ENCODE measurements around the gene BNIP3.
"Not testable (repeated sequence)": the region's sequence is repeated elsewhere in the genome, so short reads cannot be mapped to it uniquely, and the experiment has no call there.

Gene BNIP3

DNA sequence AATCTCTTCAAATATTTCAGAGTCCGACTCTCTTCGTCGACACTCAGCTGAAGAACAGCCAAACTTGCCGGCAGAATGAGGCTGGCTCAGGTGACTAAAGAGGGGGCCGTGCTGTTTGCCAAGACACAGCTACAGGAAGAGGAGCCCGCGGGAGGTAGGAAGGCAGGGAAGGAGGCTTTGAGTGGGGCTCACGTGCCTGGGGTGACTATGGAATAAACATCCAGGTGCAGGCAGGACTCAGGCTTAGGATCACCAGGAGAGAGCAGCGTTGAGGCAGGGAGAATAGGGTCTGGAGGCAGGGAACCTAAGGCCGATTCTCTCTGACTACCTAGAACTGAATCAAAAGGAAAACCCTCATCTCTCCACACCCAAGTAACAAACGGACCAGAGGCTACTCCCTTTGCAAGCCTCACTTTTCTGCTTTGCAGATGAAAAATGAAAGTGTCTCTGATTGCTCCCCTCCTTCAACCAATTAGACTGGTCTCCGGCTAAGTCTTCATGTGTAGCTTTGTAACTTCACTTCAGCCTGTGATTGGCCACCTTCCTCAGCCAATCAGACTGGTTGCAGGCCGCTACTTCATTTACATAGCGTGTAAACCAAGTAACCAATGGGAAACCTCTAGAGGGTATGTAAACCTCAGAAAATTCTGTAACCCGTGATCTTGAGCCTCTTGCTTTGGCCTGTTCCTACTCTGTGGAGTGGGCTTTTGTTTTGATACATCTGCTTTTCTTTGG is 19.7 kb upstream of the BNIP3 start:
- DNase-seq (ENCODE audit: low read depth): no peak

DNA sequence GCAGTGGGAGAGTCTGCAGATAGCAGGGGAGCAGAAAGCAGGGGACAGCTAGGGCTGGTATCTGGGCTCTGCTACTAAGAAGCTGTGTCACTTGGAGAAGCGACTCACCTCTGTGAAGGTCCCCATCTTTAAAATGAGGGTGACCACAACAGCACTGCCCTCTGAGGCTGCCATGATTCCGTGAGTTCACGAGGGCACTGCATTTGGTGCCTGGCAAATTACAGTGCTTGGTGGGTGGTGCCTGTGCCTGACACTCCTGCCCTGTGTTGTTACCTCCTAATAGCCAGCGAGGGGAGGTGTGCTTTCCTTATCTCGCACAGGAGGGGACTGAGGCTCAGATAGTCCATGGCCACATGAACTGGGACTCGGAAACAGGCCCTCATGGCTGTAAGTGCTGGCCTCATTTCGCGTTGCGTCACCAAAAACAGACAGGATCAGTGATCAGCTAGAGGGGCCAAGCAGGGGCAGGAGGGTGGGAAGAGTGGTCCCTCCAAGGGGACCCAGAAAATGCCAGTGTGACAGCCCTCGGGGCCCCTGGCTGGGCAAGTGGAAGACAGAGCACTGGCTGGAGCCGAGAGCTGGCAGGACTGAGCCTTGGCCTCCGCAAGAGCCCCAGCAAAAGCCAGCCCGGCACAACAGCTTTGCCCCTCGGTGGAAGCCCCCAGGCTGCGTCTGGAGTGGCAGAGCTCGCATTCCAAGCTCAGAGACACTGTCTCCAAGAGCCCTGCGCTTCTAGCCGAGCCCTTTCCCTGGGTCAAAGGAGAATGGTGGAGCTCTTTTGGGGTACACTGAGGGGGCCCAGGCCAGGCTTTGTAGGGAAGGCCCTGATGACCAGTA is 17.3 kb upstream of the BNIP3 start:
- no peak for DNase-seq (ENCODE audit: low read depth)

DNA sequence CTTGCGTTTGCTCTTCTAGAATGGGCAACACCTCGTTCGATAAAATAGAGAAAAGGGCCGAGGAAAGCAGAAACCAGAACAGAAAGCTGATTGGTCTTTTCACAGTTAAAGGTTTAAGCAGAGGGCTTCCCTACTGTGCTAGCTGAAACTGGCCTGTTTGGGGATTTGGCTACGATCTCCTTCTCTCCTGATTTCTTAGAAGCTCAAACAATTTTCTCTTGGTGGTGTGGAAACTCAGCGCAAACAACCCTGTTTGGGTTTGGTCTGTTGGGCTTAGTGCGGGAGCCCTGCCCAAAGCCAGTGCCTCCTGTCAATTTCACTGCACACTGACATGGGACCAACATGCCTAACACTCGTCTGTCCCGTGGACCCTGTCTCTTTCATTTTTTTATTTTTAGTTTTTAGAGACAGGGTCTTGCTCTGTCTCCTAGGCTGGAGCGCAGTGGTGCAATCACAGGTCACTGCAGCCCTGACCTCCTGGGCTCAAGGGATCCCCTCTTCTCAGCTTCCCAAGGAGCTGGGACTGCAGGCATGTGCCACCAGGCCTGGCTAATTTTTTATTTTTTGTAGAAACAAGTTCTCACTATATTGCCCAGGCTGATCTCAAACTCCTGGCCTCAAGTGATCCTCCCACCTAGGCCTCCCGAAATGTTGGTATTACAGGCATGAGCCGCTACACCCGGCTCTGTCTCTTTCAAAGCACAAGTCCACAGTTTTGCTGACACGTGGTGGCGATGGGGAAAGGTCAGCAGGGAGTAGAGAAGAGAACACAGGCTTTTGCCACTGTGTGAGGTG is 16.5 kb upstream of the BNIP3 start:
- no peak for DNase-seq (ENCODE audit: low read depth)

DNA sequence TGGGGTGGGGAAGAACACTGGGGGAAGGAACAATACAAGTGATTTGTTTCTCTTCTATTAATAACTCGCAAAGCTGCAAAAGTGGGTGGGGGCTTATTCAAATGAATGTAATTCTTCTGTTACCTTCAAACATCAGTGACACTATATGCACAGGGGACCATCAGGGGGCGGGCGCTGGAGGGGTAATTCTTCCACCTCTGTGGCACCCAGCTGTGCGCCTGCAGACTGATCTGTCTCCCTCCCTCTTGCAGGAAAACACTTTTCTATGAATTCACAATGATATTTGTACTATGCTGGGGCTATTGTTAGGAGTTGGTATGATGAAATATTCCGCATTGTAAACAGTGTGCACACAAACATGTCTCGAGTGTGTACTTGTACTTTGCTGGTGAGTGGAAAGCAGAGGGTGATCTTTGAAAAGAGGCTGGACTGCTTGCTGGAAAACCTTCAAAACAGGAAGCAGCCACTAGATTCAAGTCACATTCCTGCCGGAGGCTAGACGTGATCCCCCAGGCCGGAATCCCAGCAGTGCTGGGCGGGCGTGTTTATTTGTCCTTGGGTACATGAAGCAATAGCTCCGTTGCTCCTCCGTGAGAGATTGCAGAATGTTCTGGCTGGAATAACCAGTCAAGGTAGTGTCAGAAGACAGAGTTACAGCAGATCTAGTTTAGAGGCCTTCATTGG is 15.8 kb upstream of the BNIP3 start:
- no peak for DNase-seq (ENCODE audit: low read depth)

DNA sequence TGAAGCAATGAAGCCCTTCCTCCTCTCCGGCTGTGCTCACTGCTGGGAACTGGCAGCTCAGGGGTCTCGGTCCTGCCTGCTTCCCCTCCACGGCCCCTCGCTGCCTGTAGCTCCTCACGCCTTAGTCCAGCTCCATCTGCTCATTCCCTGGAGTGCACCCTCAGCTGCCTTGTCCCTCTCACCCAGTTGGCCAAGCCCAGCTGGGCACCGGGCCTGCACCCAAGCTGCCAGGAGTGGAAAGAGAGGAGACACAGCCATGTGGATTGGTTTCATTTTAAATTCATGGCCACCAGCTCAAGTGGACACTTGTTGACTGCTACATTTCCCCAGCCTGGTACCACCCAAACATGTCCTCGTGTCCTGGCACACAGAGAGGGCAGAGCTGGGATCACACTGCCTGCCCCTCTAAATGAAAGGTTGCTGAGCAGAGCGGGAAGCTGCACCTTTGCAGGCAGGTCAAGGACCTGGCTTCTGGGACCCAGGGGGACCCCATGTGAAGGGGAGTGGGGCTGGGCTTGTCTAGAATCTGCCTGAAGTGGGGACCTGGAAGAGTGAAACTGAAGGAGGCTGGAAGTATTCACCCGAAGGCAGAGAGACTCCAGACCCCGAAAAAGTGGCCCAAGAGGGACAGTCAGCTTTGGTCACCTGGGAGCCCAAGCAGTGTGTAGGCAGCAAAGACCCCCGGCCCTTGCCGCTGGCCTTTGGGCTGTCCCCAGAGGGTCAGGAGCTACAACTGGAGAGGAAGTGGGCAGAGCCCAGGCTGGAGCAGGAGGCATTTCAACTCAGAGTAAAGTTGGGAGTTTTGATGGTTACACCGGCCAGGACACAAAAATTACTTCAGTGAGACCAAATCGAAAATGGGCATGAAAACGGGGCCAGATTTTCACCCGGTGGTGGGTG is 15.0 kb upstream of the BNIP3 start:
- no peak for DNase-seq (ENCODE audit: low read depth)

DNA sequence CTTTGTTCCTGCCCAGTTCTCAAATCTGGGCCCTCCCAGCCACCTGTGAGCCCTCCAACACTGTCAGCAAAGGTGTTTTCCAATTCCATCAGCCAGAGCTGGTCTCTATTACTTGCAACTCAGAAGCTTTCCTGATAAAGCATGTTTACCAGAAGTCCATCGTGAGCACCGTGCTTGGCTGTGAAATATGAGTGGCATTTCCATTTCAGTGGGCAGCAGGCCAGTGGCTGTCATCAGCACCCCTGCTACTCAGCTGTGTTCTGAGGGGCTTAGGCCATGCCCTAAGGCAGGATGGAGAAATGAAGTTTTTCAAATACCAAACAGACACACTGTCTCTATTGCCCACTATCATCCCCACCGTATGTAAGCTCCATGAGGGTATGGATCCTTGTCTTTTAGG is 12.7 kb upstream of the BNIP3 start:
- no peak for DNase-seq (ENCODE audit: low read depth)

DNA sequence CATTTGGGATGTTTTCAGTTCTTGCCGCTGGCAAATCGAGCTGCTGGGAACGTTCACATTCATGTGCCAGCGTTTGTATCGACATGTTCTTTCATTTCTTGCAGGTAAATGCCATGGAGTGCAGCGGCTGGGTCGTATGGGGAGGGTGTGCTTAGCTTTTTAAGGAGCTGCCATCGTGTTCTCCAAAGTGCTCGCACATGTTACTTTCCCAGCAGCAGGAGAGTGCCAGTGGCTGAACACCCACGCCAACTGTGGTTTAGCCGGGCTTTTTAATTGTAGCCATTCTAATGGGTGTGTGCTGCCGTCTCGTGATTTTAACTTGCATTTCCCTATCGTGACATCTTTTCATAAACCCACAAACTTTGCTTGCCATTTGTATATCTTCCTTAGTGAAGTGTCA is 11.6 kb upstream of the BNIP3 start:
- DNase-seq (ENCODE audit: low read depth): no peak

DNA sequence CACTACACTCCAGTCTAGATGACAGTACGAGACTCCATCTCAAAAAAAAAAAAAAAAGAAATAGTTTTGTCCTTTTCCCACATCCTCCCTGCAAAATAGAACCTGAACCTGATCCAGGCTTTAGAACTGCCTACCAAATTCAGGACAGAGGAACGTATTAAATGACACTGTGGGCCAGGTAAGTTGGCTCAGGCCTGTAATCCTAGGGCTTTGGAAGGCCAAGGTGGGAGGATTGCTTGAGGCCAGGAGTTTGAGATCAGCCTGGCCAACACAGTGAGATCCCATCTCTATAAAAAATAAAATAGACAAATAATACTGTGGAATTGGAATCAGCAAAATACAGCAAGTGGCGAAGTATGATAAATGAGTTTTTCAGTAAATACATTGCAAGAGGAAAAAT is 10.0 kb upstream of the BNIP3 start:
- DNase-seq (ENCODE audit: low read depth): no peak

DNA sequence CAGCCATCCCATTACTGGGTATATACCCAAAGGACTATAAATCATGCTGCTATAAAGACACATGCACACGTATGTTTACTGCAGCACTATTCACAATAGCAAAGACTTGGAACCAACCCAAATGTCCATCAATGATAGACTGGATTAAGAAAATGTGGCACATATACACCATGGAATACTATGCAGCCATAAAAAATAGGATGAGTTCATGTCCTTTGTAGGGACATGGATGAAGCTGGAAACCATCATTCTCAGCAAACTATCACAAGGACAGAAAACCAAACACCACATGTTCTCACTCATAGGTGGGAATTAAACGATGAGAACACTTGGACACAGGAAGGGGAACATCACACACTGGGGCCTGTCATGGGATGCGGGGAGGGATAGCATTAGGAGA is 6.1 kb upstream of the BNIP3 start:
- DNase-seq (ENCODE audit: low read depth): not testable (repeated sequence)

DNA sequence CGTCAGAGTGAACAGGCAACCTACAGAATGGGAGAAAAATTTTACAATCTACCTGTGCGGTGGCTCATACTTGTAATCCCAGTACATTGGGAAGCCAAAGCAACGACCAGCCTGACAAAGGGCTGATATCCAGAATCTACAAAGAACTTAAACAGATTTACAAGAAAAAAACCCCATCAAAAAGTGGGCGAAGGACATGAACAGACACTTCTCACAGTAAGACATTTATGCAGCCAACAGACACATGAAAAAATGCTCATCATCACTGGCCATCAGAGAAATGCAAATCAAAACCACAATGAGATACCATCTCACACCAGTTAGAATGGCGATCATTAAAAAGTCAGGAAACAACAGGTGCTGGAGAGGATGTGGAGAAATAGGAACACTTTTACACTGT is 5.6 kb upstream of the BNIP3 start:
- DNase-seq (ENCODE audit: low read depth): not testable (repeated sequence)

DNA sequence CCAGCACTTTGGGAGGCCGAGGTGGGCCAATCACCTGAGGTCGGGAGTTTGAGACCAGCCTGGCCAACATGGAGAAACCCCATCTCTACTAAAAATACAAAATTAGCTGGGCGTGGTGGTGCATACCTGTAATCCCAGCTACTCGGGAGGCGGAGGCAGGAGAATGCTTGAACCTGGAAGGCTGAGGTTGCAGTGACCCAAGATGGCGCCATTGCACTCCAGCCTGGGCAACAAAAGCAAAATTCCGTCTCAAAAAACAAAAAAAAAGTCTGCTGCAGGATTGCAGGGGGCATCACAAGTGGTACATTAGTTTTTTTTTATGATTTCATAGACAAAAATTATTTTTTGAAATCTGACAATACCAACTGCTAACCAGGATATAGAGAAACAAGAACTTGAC is 5.1 kb upstream of the BNIP3 start:
- not testable (repeated sequence) for DNase-seq (ENCODE audit: low read depth)

DNA sequence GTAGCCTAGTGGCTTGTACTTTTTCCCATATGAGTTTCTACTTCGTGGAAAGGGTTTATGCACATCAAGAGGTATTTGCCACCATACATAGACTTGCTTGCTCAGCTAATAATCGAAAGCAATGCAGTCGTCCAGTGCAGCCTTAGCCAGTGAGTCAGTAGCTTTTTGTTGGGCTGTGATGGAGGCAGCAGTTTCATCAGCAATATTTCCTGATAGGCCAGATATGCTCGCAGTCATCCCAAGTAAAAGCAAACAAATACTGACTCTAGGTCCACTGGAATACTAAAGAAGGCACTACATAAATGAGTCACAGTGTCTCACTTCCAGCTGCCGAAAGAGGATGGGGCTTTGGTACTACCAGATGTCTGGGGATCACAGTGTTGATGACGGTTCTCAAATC is 2.1 kb upstream of the BNIP3 start:
- DNase-seq (ENCODE audit: low read depth): no peak

DNA sequence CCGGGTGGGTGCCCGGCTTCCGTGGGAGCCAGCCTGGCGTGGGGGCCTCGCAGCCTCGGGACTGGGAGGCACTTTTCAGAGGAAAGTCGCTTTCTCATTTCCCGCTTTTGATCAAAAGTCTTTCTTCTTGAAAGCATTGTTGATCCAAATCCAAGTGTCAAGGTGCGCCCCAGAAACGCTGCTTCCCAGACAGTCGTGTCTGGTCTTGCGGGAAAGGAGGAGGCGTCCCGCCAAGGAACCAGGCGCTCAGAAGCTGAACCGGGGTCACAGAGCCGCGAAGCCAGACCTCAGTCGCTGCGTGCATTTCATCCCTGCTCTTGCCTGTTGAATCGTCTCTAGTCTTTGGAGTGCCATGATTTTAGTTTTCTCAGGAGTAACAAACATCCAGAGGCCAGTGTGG is 1.1 kb upstream of the BNIP3 start:
- DNase-seq (ENCODE audit: low read depth): no peak

DNA sequence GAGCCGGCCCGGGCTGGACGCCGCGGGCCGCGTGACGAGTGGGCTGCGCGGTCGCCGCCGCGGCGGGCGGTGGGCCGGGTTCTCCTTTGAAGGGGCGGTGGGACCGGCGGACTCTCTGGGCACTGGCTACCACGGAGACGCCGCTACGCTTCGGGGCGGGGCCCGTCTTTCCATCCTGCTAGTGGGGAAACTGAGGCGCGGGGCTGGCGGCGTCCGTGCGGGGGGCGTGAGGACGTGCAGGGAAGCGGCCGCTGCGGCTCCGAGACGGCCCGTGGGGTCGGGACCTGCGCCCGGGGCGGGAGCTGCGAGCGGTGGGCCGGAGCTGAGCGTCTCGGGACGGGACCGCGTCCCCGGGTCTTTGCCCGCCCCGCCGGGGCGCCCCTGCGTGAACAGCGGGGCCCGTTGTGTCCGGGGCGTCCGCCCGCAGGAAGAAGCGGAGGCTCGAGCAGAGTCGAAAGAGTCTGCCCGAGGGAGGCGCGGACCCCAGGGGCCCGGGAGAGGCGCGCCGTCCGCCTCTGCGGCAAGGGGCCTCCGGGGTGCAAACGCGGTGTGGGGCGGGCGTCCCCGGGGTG is 548 bp upstream of the BNIP3 start:
- no peak for DNase-seq (ENCODE audit: low read depth)

DNA sequence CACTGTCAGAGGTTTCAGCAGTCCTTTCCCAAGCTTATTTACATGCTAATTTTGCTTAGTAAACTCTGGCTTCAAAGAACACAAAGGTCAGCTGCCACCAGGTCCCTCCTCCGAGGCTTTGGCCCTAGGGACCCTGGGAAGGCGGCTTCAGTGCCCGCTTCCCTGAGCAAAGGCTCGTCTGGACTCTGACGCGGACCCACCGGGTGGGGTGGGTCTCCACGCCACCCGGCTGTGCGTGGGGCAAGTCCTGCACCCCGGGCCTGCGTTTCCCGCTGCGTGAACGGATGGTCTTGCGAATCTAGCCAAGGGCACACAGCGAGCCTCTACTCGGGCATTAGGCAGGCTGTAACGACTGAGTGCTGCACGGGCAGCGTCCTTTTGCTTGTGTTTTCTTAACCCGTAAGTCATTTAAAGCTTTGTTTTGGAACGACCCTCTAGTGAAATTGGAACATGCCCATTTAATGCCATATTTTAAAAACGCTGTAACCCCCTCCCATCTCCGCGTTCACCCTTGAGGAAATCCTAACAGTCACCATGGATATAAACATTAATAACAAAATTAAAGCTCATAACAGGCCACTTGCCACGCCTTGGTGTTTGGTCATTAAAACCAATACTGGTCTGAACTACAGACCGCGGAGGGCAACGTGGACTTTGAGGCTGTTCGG is 828 bp downstream of the BNIP3 start:
- no peak for DNase-seq (ENCODE audit: low read depth)

DNA sequence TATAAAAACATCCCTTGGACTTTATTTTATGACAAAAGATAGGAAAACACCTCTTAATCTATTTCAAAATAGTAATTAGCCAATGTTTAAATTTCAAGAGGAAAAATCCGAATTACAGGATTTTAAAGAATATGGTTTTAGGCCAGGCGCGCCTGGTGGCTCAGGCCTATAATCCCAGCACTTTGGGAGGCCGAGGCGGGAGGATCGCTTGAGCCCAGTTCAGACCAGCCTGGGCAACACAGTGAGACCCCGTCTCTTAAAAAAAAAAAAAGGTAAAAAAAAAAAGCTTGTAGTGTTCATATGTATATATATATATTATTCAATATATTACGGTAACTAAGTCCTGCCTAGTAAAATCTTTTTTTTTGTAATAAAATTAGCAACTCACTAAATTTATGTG is 1.4 kb downstream of the BNIP3 start:
- DNase-seq (ENCODE audit: low read depth): no peak

DNA sequence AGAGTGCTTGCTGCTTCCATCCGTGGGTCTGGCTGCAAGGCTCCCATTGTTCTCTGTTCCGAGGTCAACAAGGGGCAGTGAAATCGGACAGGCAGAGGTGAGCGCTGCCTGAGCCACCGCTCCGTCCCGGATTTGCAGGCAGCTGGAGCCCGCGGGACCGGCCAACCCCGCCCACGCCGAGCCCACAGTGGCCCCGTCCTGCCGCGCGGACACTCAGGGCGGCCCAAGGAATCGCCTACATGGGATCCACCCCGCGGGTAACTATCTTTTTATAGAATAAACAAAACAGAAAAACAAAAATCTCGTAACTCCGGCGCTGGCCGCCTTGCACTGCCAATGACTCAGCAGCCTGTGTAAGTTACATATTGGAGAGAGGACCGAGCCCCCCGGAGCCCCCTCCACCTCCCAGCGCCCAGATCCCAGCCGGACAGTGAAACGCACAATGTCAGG is 1.9 kb downstream of the BNIP3 start:
- no peak for DNase-seq (ENCODE audit: low read depth)

DNA sequence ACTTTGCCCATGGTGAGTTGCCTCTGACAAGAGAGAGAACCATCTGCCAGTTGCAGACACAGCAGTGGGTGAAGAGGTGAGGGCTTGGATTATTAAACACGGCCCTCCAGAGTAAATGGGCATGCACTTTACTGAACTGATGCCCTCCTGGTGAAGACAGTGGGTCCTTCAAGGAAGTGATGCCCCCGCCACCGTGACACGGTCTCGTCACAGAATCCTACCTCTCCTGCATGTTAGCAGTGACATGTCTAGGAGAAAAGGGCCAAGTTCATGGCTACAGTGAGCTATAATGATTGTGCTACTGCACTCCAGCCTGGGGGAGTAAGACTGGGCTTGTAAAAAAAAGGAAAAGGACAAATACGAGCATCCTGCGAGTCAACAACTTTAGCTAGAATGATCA is 2.4 kb downstream of the BNIP3 start:
- no peak for DNase-seq (ENCODE audit: low read depth)

DNA sequence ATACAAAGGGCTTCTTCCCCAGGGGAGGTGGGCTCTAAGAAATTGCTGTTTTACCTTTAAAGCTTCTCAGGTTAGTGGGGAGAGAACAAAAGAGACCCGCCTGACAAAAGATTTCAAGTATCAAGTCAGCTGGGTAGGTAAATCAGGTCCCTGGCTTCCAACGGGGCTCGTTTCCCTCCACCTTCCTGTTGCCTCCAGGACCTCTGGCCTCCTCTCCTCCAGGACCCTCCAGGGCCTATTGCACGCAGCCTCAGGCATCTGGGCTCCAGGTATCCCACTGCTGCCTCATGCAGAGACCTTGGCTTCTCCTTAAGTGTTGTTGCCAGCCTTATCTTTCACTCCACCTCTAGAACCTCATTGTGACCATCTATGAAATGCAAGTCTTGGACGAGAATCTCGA is 2.9 kb downstream of the BNIP3 start:
- no peak for DNase-seq (ENCODE audit: low read depth)

DNA sequence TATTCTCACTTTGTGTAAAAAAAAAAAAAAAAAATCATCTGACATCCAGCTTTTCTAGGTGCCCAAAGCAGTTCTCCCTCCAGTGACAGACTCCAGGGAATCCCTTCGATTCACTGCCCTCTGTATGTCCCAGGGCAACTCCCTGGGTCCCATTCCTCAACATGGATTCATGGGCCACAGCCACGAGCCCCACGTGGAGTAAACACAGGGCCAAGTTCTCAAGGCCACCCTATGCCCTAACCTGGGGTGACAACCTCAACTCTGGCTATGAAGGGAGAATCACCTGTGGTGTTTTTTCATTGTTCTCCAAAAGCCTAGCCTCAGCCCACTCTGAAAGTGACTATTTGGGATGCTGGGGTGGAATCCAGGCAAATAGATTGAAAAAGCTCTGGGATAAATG is 3.4 kb downstream of the BNIP3 start:
- DNase-seq (ENCODE audit: low read depth): no peak
